GM18526 (cell line): ENCODE data around the gene EXOC7.

ENCODE experiments used
- POLR2A ChIP-seq: IDR thresholded peaks from 3 replicates; pipeline ENCODE4 v1.6.1; 2011; ENCODE audit not compliant: insufficient read length; ENCODE audit errors: extremely low read depth

EXOC7 gene

GRCh38 chr17:76076765-76077583, 26.6 kb downstream of the EXOC7 start:
- TF ChIP-seq POLR2A, result no peak

GRCh38 chr17:76076146-76076764, 27.3 kb downstream of the EXOC7 start:
- no peak for TF ChIP-seq POLR2A

- no peak for TF ChIP-seq POLR2A
Observed at GRCh38 chr17:76075364-76076145, 28.0 kb downstream of the EXOC7 start.

DNA sequence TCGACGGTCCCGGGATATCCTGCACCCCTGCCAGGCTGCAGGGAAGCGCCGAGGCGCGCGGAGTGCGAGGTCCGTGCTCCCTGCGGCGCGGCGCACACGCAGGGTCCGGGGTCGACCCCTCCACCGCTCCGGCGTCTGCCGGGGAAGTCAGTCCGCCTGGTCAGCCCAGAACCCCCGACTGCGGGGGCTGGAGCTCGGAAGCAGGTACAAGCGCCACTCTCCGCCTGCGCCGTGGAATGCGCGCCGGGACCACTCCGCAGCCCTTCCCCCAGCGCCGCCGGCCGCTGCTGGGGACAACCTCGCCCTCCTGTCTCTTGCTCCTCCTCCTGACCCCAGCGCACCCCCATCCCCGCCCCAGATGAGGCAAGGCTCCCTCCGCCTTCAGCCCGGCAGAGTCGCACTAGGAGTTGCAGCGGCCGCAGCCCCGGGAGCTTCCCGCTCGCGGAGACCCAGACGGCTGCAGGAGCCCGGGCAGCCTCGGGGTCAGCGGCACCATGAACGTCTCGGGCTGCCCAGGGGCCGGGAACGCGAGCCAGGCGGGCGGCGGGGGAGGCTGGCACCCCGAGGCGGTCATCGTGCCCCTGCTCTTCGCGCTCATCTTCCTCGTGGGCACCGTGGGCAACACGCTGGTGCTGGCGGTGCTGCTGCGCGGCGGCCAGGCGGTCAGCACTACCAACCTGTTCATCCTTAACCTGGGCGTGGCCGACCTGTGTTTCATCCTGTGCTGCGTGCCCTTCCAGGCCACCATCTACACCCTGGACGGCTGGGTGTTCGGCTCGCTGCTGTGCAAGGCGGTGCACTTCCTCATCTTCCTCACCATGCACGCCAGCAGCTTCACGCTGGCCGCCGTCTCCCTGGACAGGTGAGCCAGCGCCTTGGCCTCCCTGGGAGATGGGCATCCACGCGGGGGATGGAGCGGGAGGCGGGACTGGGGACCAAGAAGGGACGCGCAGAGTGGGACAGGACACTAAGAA, 28.9 kb downstream of the EXOC7 start, which contains the start of gene GALR2:
Gene GALR2 (plus strand): TSS at position 392 of the 974 bp plus-strand sequence. CDS start 103 bp downstream, at position 495.
- no peak for TF ChIP-seq POLR2A

DNA sequence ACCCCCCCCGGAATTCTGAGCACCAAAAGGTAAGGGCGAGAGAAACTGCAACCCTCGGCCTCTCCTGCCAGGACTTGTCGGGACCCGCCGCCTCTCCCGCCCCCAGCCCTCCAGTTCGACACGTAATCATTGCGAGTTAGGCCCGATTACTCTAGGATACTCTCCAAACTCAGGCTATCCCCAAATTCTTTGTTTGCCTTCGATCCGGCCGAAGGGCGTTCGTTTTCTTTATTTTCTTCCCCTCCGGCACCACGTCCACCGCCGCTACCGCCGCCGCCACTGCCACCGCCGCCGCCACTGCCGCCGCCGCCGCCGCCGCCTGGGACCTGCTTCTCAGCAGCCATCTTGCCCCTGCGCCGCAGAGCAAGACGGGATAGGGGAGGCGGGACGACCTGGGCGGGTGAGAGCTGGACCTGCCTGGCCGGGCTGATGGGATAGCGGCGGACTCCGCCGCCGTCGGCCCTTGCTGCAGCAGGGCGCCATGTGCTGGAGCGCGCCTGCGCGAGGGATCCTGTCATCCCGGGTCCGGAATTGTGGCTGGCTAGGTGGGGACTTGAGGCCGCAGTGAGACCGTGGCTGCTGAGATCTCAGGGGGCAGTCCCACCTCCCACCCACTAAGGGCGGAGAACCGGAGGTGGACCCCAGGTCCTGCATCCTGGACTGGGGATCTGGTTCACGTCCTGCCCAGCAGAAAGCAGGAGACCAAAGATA, 31.3 kb downstream of the EXOC7 start, which contains the start of gene SRP68:
Gene SRP68 (minus strand): TSS at position 370 of the 711 bp plus-strand sequence. CDS start 26 bp downstream, at position 344.
- peak; percentile 88 for TF ChIP-seq POLR2A

DNA sequence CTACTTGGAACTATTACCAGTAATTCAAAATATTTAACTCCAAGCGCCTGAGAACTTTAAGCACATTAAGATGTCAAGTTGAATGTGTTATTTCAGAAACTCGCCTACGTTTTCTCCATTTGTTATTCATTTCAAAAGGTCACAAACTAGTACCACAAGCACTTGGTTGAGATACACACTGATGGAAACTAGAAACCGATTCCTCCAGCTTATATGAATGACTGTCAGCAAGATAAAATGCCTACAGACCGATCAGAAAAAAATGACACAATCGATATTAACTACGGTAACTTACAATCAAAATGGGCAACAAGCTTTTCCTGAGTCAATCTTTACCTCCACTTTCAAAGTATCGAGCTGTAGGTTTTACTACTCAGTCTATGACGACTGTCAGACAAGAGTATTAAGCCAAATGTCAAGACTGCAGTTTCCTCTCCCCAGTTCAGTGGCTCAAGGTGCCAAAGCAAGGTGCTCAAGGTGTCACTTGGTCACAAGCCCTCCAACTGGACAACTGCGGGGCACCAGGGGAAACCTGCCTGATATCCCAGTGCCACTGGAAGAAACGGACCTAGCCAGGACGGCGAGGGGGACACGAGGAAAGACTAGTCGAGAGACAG, 31.9 kb downstream of the EXOC7 start:
- no peak for TF ChIP-seq POLR2A

- TF ChIP-seq POLR2A, result no peak
Observed at GRCh38 chr17:76065775-76066174, 37.8 kb downstream of the EXOC7 start.

DNA sequence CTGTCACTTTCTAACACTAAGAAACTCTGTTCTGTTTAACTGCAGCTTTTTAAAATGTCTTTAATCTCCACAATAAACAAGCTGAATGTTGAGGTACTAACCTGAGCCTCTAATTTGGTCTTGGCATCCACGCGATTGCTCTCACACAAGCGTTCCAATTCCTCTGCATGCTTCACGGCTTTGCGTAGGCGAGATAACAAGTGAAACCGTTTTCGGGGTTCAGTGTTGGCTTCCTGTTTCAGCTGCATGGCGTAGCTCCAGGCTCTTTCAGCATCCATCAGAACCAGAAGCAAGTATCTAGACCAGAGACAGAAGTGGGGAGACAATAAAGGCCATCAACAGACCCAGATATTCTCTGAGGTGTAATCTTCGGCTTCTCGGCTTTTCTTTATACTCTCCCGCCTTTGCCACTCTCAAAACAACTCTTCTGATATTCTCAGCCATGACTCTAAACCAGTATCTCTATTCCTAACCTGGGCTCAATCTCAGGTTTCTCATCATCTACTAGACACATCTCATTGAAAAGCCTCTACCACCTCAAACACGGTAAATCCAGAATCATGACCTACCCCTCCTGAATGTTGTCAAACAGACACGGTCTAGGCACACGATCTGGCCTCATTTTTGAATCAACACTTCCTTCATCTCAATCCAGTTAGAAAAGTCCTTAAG, 39.6 kb downstream of the EXOC7 start:
- no peak for TF ChIP-seq POLR2A

DNA sequence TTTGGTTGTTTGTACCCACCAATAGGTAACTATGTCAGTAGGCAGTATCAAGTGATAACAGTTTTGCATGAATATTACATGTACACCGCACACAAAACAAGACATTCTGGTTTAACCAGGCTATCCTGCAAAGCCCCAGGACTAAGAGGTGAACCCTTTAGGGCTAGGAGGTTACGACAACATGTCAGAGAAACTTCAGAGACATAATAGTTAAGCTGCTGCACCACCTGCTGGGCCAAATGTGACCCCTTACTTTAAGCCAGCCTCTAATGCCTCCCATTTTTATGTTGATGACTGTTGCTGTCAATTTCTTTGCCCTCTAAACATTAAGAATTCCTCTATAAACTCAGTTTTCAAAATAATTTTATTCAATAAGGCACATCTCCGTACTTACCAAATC, 46.7 kb downstream of the EXOC7 start:
- TF ChIP-seq POLR2A, result no peak

- no peak for TF ChIP-seq POLR2A
Observed at GRCh38 chr17:76054112-76054476, 49.5 kb downstream of the EXOC7 start.

DNA sequence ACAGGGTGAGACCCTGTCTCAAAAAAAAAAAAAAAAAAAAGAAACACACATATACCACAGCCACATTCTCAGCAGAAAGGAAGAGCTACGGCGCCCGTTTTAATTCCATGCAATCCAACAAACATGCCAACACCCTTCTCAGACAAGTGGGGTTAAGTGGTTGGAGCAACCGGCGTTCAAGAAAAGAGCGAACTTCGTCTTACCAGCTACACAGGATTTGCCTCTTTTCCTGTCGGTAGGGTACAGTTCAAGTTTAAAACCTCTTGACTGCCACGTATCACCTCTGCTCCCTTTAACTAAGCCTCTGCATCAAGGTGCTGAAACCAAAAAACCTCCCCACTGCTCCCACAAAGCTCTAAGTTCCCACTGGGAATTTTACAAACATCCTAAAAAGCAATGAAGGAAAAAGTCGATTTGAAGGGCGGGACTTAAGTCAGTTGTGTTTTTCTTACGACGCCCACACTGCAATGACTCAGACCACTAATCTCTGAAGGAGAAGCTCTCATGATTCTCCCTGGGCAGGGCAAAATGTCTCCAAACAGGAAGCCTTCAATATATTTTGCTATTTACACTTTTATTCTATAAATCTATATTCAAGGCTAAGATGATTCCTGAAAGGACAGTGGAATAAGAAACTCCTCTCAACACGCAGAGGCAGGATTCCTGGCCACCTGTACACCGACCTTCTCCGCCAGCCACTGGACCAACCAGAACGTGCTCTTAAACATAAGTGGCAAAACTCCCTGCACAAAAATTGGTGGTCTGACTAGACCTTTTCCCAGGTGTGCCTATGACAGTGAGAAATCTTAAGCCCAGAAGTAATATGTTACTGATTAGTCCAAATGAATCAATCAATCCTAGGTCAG, 50.1 kb downstream of the EXOC7 start:
- no peak for TF ChIP-seq POLR2A

DNA sequence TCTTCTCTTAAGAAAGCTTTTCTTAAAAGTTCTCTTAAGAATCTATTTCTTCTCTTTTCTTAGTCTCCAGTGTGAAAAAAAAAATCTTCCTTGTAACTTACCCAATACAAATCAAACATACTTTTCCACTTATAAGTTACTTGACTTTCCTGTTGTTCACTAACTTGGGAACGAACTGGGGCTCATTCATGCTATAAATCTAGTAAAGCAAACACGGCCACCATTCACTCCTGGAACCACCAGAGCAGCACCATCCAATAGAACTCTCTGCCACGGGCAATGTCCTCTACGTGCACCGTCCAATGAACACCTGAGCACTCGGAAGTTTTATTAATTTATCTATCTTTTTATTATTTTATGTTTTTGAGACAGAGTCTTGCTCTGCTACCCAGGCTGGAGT, 52.0 kb downstream of the EXOC7 start:
- TF ChIP-seq POLR2A, result no peak
